Measurements from ENCODE around the gene DELE1. TPM values are rescaled to one million over a fixed set of nuclear protein-coding genes. Genes with fewer than 3 reads are reported as not detected.

DELE1 gene
- total RNA-seq, 1 experiment from 2014 or later = 67.1 TPM

DNA sequence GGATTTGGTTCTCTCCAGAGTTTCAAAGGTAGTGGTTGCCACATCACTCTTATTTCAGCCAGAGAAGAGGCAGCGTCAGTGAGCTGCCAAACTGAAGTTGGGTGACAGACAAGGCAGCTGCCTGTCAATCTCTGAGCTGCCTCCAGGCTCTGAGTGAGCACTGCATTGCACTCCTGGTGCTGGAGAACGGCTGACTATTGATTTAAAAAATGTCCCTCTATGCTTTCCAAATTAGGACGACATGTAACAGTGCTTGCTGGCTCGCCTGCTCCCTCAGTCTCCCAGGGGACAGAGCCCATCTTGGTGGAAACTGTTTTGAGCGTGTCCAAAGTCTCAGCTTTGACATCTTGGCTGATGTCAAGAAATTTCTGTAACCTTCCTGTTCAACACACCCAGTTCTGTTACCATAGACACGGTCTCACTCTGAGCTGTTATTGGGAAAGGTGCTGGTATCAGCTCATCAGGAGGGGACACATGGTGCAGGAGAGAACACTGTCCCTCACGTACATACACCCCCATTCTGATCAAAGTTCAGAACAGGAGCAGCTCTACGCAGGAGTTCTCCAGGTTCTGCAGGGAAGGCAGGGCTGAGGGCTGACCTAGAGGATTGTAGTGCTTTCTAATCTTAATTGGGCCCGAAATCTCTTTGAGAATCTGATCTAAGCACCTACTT lies 18.6 kb downstream of the DELE1 start:
- no peak for DNase-seq (ENCODE audit: low read depth, low spot score)
- in situ Hi-C loops (cut with HindIII; ENCODE audit: low pct_unique_long_range_greater_than_20kb, low sequenced_read_pairs) = no loop called here

DNA sequence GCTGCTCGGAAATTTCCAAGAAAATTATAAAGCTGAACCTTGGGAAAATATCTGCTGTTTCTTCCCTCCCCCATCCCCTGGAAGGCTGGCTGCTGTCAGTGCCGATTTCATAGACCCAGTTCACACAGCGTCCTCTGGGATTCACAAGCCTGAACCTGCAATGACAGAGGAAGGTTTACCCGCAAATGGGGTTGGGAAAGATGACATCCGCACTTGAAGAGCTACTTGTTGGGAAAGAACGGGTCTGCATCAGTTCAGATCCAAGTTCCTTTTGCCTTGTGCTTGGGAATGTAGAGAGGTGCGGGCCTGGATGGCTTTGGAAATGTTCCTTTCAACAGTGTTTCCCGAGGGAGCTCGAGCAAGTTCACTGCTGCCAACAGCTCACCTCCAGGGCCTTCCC lies 20.4 kb downstream of the DELE1 start:
- no peak for DNase-seq (ENCODE audit: low read depth, low spot score)
- in situ Hi-C loops (cut with HindIII; ENCODE audit: low pct_unique_long_range_greater_than_20kb, low sequenced_read_pairs) = no loop called here

DNA sequence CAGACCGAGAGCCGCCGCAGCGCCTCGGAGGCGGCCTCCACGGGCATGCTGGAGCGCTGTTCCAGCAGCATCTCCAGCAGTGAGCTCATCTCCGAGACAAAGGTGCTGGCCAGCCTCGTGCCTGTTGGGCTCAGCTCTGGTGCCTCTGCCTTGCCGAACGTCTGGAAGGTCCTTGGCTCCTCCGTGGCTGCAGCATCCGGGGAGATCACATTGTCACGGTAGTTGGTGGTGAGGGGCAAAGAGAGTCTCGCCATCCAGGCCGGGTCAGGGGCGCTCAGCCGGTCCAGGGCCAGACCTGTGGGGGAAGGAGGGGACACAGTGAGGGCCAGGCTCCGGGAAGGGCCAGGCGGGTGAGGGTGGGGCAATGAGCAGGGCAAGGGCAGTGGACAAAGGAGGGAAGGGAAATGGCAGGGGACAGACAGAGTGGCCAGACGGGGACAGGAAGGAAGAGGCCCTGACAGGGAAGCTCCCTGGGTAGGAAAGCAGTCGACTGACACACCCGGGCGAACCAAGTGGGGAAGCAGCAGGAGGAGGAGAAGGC lies 21.9 kb downstream of the DELE1 start:
- in situ Hi-C loops (cut with HindIII; ENCODE audit: low pct_unique_long_range_greater_than_20kb, low sequenced_read_pairs) = no loop called here

DNA sequence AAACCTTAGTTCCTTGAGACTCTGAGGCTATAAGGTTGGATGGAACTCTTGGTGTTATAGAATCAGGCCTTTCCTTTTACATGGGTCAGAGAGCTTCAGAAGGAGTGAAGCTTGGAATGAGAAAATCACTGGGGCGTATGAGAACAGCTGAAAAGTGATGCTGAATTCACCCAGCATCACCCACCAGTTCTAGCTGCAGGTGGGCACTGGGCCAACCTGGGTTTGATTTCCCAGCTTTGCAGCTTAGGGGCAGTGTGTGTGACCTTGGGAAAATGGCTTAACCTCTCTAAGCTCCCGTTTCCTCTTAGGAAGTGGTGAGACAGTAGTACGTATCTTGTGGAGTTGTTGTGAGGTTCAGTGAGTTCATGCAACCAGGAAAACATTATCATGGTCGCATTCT lies 23.6 kb downstream of the DELE1 start:
- DNase-seq (ENCODE audit: low read depth, low spot score) = no peak
- in situ Hi-C loops (cut with HindIII; ENCODE audit: low pct_unique_long_range_greater_than_20kb, low sequenced_read_pairs) = no loop called here

More for the DNA sequence above, 21.9 kb downstream of the DELE1 start:
- DNase-seq (ENCODE audit: low read depth, low spot score) = no peak

DNA sequence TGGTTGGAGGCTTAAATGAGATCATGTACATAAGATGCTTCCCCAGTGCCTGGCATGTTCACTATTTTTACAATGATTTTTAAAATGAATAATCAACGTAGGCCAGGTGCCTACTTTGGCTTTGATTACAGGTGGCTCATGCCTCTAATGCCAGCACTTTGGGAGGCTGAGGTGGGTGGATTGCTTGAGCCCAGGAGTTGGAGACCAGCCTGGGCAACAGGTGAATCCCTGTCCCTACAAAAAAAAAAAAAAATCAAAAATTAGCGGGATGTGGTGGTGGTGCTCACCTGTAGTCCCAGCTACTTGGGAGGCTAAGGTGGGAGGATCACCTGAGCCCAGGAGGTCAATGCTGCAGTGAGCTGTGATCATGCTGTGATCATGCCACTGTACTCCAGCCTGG lies 25.1 kb downstream of the DELE1 start:
- in situ Hi-C loops (cut with HindIII; ENCODE audit: low pct_unique_long_range_greater_than_20kb, low sequenced_read_pairs) = no loop called here
- no peak for DNase-seq (ENCODE audit: low read depth, low spot score)

DNA sequence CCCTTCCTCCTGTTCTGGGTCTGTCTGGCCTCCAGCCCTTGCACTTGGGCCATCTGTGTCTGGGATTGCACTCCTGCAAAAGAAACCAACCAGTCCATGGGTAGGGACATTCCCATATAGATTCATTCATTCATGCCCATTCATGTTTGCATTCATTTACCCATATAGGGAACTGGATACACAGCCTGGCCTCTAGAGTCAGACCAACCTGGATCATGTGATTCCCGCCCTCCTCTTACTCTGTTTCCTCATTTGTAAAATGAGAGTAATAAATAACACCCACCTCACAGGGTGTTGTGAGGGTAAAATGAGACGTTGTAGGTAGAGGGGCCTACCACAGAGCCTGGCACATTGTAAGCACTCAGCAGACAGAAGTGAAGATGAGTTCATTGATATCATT lies 25.8 kb downstream of the DELE1 start:
- no peak for DNase-seq (ENCODE audit: low read depth, low spot score)
- in situ Hi-C loops (cut with HindIII; ENCODE audit: low pct_unique_long_range_greater_than_20kb, low sequenced_read_pairs) = no loop called here

DNA sequence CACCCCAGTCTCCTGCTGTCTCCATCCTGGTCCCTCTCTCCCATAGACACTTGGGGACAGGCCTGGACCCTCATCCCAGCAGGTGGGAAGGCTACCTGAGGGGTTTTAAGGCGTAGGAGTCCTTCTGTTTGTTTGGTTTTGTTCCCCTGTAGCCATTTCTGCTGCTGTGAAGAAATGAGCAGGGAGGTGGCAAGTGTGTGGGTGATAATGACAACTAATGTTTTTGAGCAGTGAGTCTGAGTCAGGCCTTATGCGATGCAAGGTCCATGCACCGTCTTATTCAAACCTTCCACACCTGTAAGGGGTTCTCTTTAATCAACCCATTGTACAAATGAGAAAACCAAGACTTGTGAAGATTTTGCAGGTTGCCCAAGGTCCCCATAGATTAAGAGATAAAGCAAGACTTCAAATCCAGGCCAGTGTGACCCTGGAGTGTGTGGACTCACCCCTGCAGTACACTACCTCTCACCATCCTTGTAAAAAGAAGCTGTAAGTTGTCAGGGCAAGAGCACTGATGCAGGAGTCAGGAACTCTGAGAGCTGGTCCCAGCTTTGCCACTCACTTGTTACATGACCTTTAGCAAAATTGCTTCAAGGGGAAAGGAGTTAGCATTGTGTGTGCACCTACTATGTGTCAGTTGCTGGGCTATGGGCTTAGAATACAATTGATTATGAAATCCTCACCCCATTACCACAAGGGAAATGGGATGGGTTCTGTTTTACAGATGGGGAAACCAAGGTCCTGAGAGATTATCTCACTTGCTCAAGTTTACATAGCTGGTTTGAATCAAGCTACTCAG lies 26.7 kb downstream of the DELE1 start:
- no peak for DNase-seq (ENCODE audit: low read depth, low spot score)
- in situ Hi-C loops (cut with HindIII; ENCODE audit: low pct_unique_long_range_greater_than_20kb, low sequenced_read_pairs) = no loop called here

DNA sequence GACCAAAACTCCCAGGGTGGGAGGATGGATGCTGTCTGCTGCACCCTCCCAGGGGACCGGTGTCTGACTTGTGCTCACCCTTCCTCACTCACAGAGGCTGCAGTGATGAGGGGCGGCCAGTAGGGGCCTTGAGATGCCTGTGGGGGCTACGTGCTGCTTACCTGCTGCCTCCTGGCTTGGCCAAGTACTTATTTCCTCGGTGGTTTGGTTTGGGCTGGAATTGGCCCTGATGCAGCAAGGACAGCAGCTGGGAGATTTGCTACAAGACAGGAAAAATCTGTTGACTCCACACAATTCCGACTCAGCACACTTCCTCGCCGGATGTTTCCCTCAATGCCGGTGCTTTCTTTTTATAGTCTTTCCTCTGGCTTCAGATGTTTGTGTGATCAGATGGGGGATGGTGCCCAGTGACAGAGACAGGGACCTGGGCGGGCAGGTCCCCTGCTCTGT lies 27.7 kb downstream of the DELE1 start:
- DNase-seq (ENCODE audit: low read depth, low spot score) = peak; percentile 51
- in situ Hi-C loops (cut with HindIII; ENCODE audit: low pct_unique_long_range_greater_than_20kb, low sequenced_read_pairs) = no loop called here

DNA sequence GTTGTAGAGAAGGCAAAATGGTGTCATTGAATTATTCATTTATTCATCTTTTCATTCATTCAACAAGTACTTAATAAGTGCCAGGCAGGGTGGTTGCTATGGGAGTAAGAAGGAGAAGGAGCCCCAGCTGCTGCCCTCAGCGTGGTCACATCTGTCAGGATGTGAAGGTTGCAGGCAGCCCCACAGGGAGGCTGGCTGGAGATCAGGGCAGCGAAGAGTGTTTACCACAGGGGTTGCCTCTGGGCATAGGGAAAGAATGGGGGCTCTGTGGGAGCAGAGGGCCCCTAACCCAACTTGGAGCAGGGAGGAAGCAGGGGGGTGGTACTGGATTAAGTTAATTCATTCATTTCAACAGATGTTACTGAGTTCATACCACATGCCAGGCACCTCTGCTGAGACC lies 28.3 kb downstream of the DELE1 start:
- in situ Hi-C loops (cut with HindIII; ENCODE audit: low pct_unique_long_range_greater_than_20kb, low sequenced_read_pairs) = no loop called here
- no peak for DNase-seq (ENCODE audit: low read depth, low spot score)

DNA sequence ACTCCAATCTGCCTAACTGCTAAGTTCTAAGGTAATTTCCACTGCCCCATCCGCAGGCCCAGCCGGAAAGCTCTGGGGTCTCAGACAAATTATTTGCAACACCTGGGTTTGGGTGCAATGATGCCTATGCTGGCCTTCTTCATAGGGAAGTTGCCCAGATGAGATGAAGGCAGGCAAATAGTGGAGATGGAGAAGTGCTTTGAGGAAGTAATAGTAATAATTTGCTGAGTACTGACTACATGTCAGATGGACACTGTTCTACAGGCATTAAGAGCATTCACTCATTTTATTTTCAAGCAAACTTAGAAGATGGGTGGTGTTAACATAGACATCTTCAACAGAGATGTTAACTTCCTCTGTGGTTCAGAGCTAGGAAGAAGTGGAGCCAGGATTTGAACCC lies 30.5 kb downstream of the DELE1 start:
- no peak for DNase-seq (ENCODE audit: low read depth, low spot score)
- in situ Hi-C loops (cut with HindIII; ENCODE audit: low pct_unique_long_range_greater_than_20kb, low sequenced_read_pairs) = no loop called here

DNA sequence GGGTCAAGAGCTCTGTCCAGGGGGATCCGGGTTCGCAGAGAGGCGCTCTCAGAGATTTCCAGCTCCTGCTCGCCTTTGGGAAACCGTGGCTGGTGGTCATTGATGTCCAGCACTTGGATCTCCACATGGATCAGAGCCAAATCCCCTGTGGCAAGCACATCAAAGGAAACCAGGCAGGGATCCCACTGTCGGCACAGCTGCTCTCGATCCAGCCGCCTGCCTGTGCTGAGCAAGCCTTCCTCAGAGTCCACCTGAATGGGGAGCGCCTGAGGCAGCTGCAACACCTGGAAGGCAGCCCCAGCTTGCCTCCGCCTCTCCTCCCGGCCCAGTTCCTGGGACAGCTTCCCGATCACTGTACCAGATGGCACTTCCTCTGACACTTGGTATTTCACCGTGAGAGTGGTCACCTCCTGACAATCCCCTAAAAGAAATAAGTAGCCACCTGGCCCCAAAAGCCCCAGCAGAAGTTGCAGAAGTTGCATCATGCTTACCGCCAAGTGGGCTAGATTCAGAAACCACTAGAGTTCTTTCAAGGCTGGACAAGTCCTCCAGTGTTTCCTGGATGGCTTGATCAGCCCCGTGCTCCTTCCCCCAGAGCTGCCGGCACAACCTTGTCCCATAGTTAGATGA lies 33.8 kb downstream of the DELE1 start:
- DNase-seq (ENCODE audit: low read depth, low spot score) = no peak
- in situ Hi-C loops (cut with HindIII; ENCODE audit: low pct_unique_long_range_greater_than_20kb, low sequenced_read_pairs) = no loop called here

DNA sequence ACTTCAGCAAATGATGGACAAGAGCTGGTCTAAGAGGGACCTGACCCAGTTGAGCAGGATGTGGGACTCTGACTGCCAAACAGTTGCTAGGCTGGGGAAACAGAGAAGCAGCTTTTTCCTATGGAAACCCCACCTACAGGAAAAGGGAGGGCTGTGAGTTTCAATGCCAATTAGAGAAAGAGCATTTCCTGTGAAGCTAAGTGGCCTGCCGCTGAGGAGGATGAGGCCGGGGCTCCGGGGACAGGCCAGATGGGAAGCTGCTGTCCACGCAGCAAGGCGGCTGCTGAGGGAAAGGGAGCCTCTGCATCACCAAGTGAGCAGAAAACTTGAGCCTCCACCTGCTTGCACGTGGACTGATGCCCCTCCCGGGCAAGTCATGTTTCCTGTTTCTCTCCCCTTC lies 34.4 kb downstream of the DELE1 start, which contains the start of gene PCDH12:
Gene PCDH12 (minus strand): TSS at position 90 of the 400 bp plus-strand sequence. CDS start 351 bp downstream, outside the sequence.
- no peak for DNase-seq (ENCODE audit: low read depth, low spot score)
- in situ Hi-C loops (cut with HindIII; ENCODE audit: low pct_unique_long_range_greater_than_20kb, low sequenced_read_pairs) = no loop called here

DNA sequence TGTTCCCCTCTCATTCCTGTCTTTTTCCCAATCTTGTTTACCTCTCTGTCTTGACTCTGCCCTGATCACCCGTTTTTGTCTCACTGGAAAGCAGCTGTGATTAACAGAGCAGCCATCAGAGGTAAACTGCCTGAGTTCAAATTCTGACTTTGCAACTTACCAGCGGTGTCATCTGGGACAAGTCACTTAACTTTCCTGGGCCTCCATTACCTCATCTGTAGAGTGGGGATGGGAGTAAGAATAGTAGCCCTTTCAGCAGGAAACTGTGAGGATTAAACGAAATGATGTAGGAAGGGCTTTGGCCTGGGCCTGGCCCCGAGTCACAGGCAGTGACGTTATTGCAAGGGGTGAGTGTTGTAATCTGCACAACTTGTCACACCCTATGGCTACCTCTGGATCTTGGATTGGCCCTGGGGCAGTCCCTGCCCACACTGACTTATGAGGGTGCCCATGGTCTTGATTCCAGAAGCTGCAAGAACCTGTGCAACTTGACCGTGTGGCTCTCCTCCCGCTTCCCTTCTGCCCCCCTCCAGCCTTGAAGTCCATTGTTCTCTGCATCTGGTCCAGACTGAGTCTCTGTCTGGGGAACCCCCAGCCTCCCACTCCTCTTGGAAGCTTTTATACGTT lies 35.0 kb downstream of the DELE1 start:
- in situ Hi-C loops (cut with HindIII; ENCODE audit: low pct_unique_long_range_greater_than_20kb, low sequenced_read_pairs) = no loop called here
- DNase-seq (ENCODE audit: low read depth, low spot score) = no peak

DNA sequence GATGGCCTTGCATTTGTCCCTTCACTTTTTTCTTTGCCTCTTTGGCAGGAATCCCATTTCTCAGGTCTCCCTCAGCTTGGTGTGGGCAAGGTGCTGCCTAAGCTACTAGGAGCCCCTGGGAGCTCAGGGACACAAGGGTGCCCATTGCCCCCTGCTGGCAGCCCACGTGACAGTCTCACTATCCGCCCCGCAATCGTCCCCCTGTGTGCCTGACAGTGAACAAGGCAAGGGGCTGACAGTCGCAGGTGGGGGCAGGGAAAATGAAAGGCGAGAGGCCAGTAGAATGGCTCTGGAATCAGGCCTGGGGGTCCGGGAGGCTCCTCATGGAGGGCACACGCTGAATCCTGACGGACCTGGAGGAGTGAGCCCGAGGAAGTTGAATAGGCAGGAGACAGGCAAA lies 36.3 kb downstream of the DELE1 start:
- DNase-seq (ENCODE audit: low read depth, low spot score) = peak; percentile 32
- in situ Hi-C loops (cut with HindIII; ENCODE audit: low pct_unique_long_range_greater_than_20kb, low sequenced_read_pairs) = no loop called here

DNA sequence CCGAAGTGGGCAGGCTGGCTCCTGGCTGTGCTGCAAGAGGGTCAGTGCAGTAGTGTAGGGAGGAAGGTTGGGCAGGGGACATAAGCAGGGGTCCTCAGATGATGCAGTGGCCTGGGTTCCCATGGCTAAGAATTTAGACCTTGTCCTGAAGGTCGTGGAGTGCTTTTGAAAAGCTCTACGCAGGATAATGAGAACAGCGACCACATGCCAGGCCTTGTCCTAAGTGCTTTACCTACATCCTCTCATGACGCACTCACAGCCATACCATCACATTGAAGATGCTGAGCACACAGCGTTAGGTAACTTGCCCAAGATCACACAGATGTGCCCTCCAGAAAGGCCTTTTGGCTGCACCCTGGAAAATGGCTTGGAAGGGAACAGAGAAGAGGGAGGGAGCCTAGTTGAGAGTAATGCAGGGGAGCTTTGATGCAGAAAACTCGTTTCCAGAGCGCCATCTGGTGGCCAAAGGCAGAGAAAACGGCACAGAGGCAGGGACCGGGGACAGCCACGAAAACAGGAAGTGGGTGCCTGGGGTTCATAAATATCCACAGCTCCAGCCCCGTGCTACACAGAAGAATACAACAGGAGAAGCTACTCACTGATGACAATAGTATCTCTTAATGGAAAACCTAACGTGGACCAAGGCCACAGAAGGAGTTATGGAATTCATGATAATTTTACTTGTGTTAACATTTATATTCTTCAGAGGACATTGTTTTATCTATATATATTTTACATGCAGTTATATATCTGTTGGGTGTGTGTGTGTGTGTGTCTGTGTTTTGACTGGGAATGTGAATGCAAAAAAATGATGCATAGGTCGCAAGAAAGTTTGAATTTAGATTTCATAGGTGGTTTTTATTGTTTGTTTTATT lies 37.0 kb downstream of the DELE1 start:
- in situ Hi-C loops (cut with HindIII; ENCODE audit: low pct_unique_long_range_greater_than_20kb, low sequenced_read_pairs) = no loop called here
- DNase-seq (ENCODE audit: low read depth, low spot score) = peak; percentile 91

DNA sequence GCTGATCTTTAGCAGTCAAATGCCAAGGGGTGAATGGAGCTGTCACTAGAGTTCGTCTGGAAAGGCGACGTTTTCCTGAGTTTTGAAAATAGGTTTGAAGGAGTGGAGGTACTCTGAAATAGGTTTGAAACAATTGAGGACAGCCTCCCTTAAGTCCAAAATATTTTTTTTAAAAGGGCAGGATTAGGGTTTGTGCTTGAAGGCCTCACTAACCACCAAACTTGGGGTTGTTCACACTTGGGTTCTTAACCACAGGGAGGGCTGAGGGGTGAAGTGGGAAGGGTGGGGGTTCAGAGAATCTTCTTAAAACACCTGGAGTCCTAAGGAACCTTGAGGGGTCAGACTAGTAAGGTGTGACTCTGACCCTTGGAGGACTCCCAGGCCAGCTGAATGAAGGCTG lies 37.8 kb downstream of the DELE1 start:
- in situ Hi-C loops (cut with HindIII; ENCODE audit: low pct_unique_long_range_greater_than_20kb, low sequenced_read_pairs) = no loop called here
- DNase-seq (ENCODE audit: low read depth, low spot score) = no peak

DNA sequence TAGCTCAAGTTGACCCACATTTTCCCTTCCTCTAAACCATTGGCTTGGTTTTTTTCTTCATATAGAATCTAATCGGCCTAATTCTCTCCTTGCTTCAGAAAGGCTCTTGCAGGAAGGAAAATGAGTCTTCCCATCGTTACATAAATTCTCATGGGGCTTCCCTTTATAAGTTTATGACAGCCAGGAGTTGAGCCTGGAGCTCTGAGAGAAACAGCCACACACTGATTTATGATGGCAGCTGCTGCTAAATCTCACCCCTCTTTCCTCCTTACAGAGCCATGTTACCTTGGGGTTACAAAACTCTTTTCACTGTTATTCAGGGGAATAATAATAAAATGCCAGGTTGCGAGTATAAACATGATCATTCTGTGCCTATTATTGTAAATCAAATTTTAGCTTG lies 40.0 kb downstream of the DELE1 start:
- in situ Hi-C loops (cut with HindIII; ENCODE audit: low pct_unique_long_range_greater_than_20kb, low sequenced_read_pairs) = no loop called here
- DNase-seq (ENCODE audit: low read depth, low spot score) = no peak

Measured in SK-MEL-5 (cell line).